ENCODE measurements around the gene UFD1. TPM values are rescaled to one million over a fixed set of nuclear protein-coding genes. Genes with fewer than 3 reads are reported as not detected.

UFD1 gene
- total and polyA plus RNA-seq, 2 of the 4 experiments (the other 2 are of a cell fraction): 149 to 152 TPM

- TF ChIP-seq MAZ (IDR thresholded peaks at IDR 0.05; ENCODE audit: borderline replicate concordance, low read depth, low read length): no peak
Observed at GRCh38 chr22:19422440-19423301, 56.3 kb downstream of the UFD1 start (continued).

GRCh38 chr22:19420321-19420720 lies 58.7 kb downstream of the UFD1 start:
- Histone ChIP-seq H4K8ac (ENCODE audit: low read depth in 2 of 2, low read length in 2 of 2) (no peak overlapping the region), H3K9me1 (ENCODE audit: insufficient read depth, low read length) (peaks cover 36% of the 10 kb centered on the region), H3K4me2 (ENCODE audit: low read depth, low read length) (no peak overlapping the region), H2AK5ac (ENCODE audit: low read depth, low read length) (no peak overlapping the region), H3K9ac (ENCODE audit: low read depth, low read length) (no peak overlapping the region), H3K36me3 (ENCODE audit: control insufficient read depth, insufficient read depth, low read length) (no peaks in the 10 kb centered on the region), H2BK20ac (ENCODE audit: low read depth, low read length) (no peak overlapping the region), H3K4ac (ENCODE audit: low read depth, low read length) (no peak overlapping the region), H3K9me3 (ENCODE audit: control insufficient read depth, insufficient read depth, low read length) (no peaks in the 10 kb centered on the region), H3K18ac (ENCODE audit: low read depth, low read length) (no peak overlapping the region), H4K5ac (ENCODE audit: low read depth, low read length) (no peak overlapping the region), H2AFZ (replicated peaks; ENCODE audit: low read length, poor library complexity) (no peak overlapping the region), H2BK5ac (ENCODE audit: low read depth, low read length, poor library complexity, severe bottlenecking) (no peak overlapping the region), H2BK15ac (ENCODE audit: low read depth, low read length) (no peak overlapping the region), H2BK120ac (ENCODE audit: low read depth, low read length) (no peak overlapping the region), H3K4me1 (ENCODE audit: control insufficient read depth, insufficient read depth, low read length) (peaks cover 5% of the 10 kb centered on the region; the same call in 1 of the 2 replicates), H4K91ac (ENCODE audit: insufficient read depth, low read depth, low read length) (no peak overlapping the region), H3K23ac (ENCODE audit: low read depth, low read length) (no peak overlapping the region), H4K20me1 (ENCODE audit: insufficient read depth, low read length) (peaks cover 59% of the 10 kb centered on the region), H3K27ac (ENCODE audit: insufficient read depth, low read length) (no peak overlapping the region), H3K79me1 (ENCODE audit: low read depth in 1 of 2, low read length in 2 of 2) (peaks cover 20 to 78% of the 10 kb centered on the region in 2 experiments), H3K56ac (ENCODE audit: extremely low read depth, insufficient read depth, low read length) (no peak overlapping the region), H3K4me3 (ENCODE audit: insufficient read depth, low read depth, low read length) (no peak overlapping the region), H3K14ac (replicated peaks; ENCODE audit: low read depth, low read length) (no peak overlapping the region), H2AK9ac (replicated peaks; ENCODE audit: low read depth, low read length, poor library complexity) (no peak overlapping the region), H3K27me3 (ENCODE audit: control insufficient read depth, insufficient read depth, low read length) (no peaks in the 10 kb centered on the region)
- no peak for TF ChIP-seq NFE2L2 (IDR thresholded peaks at IDR 0.05; ENCODE audit: low read depth, low read length)
- TF ChIP-seq POLR2A (IDR thresholded peaks at IDR 0.05; ENCODE audit: low read depth, low read length): no peak
- TF ChIP-seq CHD1 (IDR thresholded peaks at IDR 0.05; ENCODE audit: low read depth, low read length): no peak
- TF ChIP-seq ELK1 (IDR thresholded peaks at IDR 0.05; ENCODE audit: borderline replicate concordance, low read depth, low read length): no peak
- no peak for TF ChIP-seq FOS (IDR thresholded peaks at IDR 0.05; ENCODE audit: low read depth, low read length)
- no peak for TF ChIP-seq CTCF (conservative IDR thresholded peaks at IDR 0.05; ENCODE audit: low read depth, low read length)
- no peak for TF ChIP-seq BHLHE40 (IDR thresholded peaks at IDR 0.05; ENCODE audit: low read depth, low read length)
- no peak for TF ChIP-seq RAD21 (IDR thresholded peaks at IDR 0.05; ENCODE audit: low read length)
- TF ChIP-seq SMC3 (IDR thresholded peaks at IDR 0.05; ENCODE audit: low read depth, low read length): no peak
- in situ Hi-C loops (cut with MboI; ENCODE audit: low sequenced_read_pairs) (no loop called here), dilution Hi-C loops (cut with HindIII; ENCODE audit: low sequenced_read_pairs, unreplicated experiment) (no loop called here), intact Hi-C loops (cut with micrococcal nuclease) (loop anchor here (10.0 kb wide), 1 partner anchor 126 kb away; the partner anchor contains the start of gene CLTCL1)
- ChIA-PET POLR2A (ENCODE audit: unreplicated experiment) (interaction anchor here (0.7 kb wide), 1 partner anchor 200 kb away, joined by 12 read pairs; no protein-coding TSS in a partner anchor), CTCF (no interaction called here)
- BruUV-seq (replicated peaks): no TSS peak
- 100% methylated on average over 1 of the region's 6 CpGs; no CpG with 5 or more reads in 1 of the 2 experiments for WGBS, 2 experiments (ENCODE audit: extremely low coverage in 2 of 2, insufficient read length in 1 of 2)
- DNase-seq (no peak), ATAC-seq (ENCODE audit: low read depth) (no peak)
